Measurements from ENCODE around the gene IFI27L2.

Gene IFI27L2

DNA sequence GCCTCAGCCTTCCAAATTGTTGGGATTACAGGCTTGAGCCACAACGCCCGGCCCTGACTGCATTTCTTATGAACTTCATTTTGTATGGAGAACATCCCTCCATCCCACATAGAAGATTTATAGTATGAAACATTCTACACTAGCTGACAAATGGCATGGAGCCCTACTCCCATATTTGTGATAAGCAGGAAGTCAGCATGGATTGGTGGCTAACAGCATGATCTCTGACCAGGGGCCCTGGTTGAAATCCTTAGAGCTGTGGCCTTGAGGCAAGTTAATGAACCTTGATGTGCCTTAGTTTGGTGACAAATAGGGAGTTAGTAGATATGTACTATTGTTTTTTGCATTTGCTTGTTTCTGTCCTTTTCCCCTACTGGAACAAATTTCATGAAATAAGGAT, 36.0 kb downstream of the IFI27L2 start:
- no peak for DNase-seq (ENCODE audit: low read depth)
- H3K4me3 ChIP-seq (ENCODE audit: low read depth, low read length): no peak overlapping the region
- in situ Hi-C loops (cut with HindIII; ENCODE audit: low sequenced_read_pairs): no loop called here
- TF ChIP-seq, protein P1, sequence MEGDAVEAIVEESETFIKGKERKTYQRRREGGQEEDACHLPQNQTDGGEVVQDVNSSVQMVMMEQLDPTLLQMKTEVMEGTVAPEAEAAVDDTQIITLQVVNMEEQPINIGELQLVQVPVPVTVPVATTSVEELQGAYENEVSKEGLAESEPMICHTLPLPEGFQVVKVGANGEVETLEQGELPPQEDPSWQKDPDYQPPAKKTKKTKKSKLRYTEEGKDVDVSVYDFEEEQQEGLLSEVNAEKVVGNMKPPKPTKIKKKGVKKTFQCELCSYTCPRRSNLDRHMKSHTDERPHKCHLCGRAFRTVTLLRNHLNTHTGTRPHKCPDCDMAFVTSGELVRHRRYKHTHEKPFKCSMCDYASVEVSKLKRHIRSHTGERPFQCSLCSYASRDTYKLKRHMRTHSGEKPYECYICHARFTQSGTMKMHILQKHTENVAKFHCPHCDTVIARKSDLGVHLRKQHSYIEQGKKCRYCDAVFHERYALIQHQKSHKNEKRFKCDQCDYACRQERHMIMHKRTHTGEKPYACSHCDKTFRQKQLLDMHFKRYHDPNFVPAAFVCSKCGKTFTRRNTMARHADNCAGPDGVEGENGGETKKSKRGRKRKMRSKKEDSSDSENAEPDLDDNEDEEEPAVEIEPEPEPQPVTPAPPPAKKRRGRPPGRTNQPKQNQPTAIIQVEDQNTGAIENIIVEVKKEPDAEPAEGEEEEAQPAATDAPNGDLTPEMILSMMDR (IDR thresholded peaks at IDR 0.05; ENCODE audit: low read depth, low read length, missing control alignments): no peak

DNA sequence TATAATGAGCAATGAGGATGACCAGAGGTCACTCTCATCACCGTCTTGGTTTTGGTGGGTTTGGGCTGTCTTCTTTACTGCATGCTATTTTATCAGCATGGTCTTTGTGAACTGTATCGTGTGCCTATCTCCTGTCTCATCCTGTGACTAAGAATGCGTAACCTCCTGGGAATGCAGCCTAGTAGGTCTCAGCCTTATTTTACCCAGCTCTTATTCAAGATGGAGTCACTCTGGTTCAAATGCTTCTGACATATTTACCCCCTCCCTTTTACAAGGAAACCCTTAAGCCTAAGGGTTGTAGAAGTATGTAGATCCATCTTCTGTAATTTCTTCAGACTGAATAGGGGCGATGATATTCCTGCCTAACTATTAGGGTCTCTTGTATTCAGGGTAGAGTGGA, 39.9 kb downstream of the IFI27L2 start:
- in situ Hi-C loops (cut with HindIII; ENCODE audit: low sequenced_read_pairs): no loop called here
- H3K4me3 ChIP-seq (ENCODE audit: low read depth, low read length): no peak overlapping the region
- TF ChIP-seq, protein P1 (IDR thresholded peaks at IDR 0.05; ENCODE audit: low read depth, low read length, missing control alignments): no peak
- no peak for DNase-seq (ENCODE audit: low read depth)

DNA sequence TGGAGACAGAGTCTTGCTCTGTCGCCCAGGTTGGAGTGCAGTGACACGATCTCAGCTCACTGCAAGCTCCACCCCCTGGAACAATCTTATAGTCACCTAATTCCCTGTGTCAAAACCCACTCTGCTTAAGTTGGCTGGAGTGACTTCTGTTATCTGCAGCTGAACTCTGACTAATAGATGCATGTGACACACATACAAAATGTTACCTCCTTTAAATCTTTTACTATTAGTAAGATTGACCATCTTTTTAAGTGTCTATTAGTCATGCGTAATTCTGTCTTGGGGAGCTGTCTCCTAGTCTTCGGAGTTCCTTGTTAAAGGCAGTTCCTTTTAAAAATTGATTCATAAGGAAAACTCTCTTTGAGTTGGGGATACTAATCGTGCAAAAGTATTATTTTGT, 40.9 kb downstream of the IFI27L2 start:
- in situ Hi-C loops (cut with HindIII; ENCODE audit: low sequenced_read_pairs): no loop called here
- no peak for DNase-seq (ENCODE audit: low read depth)

DNA sequence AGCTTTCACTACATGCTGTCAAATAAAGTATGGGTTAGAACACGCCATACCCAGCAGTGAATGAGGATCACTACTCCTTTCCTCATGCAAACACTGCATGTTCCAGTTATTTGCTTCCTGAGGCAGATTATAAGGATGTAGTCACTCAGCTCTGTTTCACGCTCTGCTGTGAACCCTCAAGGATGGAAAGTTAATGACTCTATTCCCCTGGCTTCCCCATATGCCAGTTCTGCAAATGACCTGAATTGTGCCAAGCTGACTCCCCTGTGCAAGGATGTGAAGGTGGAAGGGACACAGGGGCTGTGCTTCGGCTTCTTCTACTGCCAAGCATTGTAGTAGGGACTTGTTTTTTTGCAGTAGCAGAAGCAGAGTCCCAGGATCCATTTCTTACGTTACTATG, 41.5 kb downstream of the IFI27L2 start:
- in situ Hi-C loops (cut with HindIII; ENCODE audit: low sequenced_read_pairs): no loop called here
- TF ChIP-seq, protein P1 (IDR thresholded peaks at IDR 0.05; ENCODE audit: low read depth, low read length, missing control alignments): no peak
- no peak overlapping the region for H3K4me3 ChIP-seq (ENCODE audit: low read depth, low read length)
- DNase-seq (ENCODE audit: low read depth): no peak

More for the DNA sequence above, 40.9 kb downstream of the IFI27L2 start:
- TF ChIP-seq, protein P1 (IDR thresholded peaks at IDR 0.05; ENCODE audit: low read depth, low read length, missing control alignments): no peak
- no peak overlapping the region for H3K4me3 ChIP-seq (ENCODE audit: low read depth, low read length)

DNA sequence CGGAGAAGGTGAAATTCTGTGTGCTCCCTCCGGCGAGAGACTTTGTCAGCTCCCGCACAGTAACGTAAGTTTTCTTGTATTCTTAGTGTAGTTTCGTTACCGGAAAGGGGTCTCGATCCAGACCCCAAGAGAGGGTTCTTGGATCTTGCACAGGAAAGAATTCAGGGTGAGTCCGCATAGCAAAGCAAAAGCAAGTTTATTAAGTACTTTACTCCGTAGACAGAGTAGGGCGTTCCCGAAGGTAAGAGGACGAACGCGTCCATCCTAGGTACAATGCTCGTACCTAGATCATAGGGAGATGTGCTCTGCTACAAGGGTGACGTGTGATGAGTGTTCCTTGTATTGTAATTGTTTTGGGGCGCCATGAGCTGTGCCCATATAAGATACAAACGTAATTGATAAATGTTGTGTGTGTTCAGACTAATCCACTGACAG, 48.0 kb downstream of the IFI27L2 start:
- TF ChIP-seq, protein P1 (IDR thresholded peaks at IDR 0.05; ENCODE audit: low read depth, low read length, missing control alignments): no peak
- in situ Hi-C loops (cut with HindIII; ENCODE audit: low sequenced_read_pairs): no loop called here
- no peak for DNase-seq (ENCODE audit: low read depth)
- H3K4me3 ChIP-seq (ENCODE audit: low read depth, low read length): peak overlapping the region; percentile 93

DNA sequence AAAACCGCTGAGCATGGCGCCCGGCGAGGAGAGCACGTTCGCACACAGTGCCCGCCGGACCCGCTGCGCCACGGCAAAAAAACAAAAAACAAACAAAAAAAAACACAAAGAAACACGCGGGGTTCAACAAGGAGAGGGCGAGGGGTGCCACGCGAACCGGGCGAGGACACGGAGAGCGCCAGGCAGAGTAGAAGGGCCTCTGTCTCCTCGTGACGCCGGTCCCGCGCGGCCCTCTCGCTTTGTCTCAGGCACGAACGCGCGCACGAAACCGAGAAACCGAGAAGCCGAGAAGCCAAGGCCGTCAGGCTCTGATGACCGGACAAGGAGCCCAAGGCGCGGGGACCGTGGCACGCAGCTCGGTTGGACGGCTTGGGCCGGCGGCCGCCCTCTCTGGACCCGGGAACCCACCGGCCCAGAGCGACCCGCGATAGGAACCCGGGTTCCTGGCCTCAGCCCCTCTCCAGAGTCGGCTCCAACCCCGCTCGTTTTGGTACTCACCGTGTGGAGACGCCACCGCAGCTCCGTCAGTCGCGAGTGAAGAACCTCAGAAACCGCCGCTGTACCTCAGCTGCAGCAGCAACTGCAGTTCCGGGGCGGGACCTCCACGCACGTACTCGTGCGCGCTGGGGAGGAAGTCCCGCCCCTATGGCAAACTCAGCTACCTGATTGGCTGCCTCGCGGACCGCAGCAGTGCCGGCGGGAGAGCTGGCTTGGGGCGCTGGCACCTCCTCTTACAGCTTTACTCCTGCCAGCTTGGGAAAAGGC, 48.6 kb downstream of the IFI27L2 start, which contains the start of the genes DDX24 and IFI27L1:
DDX24 (minus strand) TSS at position 582 of the 765 bp plus-strand sequence. CDS start 1,460 bp downstream, outside the sequence.
IFI27L1 (plus strand) TSS at position 690 of the 765 bp plus-strand sequence. CDS start 15,628 bp downstream, outside the sequence.
- in situ Hi-C loops (cut with HindIII; ENCODE audit: low sequenced_read_pairs): no loop called here
- peak within 1 kb of the TSS; percentile 93 for H3K4me3 ChIP-seq (ENCODE audit: low read depth, low read length)
- peak; percentile 82 for DNase-seq (ENCODE audit: low read depth)

More for the DNA sequence above, 48.6 kb downstream of the IFI27L2 start, which contains the start of the genes DDX24 and IFI27L1:
- TF ChIP-seq, protein P1 (IDR thresholded peaks at IDR 0.05; ENCODE audit: low read depth, low read length, missing control alignments): no peak

All from astrocyte of the cerebellum (primary cell).